Type B pancreatic cell (in vitro differentiated cells): ENCODE data around the gene DNAJB8. TPM values are rescaled to one million over a fixed set of nuclear protein-coding genes. Genes with fewer than 3 reads are reported as not detected.
A peak's percentile ranks its signal among the peaks of the same experiment; 100 is the strongest.

Experiments
- DNase-seq: peaks from one replicate; pipeline ENCODE4 v3.0.0; 2021; ENCODE audit warnings: mixed read lengths; ENCODE audit not compliant: unreplicated experiment; ENCODE audit errors: extremely low spot score
- H3K27ac Mint-ChIP-seq: 2 replicates; pipeline ENCODE4 v1.8.0; 2021; ENCODE audit warnings: mild to moderate bottlenecking, mixed read lengths
- H3K27me3 Mint-ChIP-seq: 2 replicates; pipeline ENCODE4 v1.8.0; 2021; ENCODE audit warnings: mixed read lengths
- H3K36me3 Mint-ChIP-seq: 2 replicates; pipeline ENCODE4 v1.8.0; 2021; ENCODE audit warnings: mixed read lengths
- H3K4me1 Mint-ChIP-seq: one replicate; pipeline ENCODE4 v1.8.0; 2021; ENCODE audit warnings: mixed read lengths; ENCODE audit not compliant: unreplicated experiment
- H3K4me3 Mint-ChIP-seq: 2 replicates; pipeline ENCODE4 v1.8.0; 2021; ENCODE audit warnings: mild to moderate bottlenecking, mixed read lengths
- H3K9me3 Mint-ChIP-seq: 2 replicates; pipeline ENCODE4 v1.8.0; 2021; ENCODE audit warnings: mixed read lengths
- total RNA-seq: library from RNA; stranded (reverse); gene quantifications from 2 replicates; pipeline ENCODE4 v1.2.1, GENCODE V29; 2021; ENCODE audit warnings: low replicate concordance
- TF ChIP-seq, protein P1 (sequence below): fragments of 200-600 bp; sonication (generic); conservative IDR thresholded peaks from 2 replicates; pipeline ENCODE4 v1.5.0; 2021; ENCODE audit warnings: antibody characterized with exemption, mild to moderate bottlenecking

The DNAJB8 gene
- total RNA-seq, 1 donor from 2014 or later, result not detected

DNA sequence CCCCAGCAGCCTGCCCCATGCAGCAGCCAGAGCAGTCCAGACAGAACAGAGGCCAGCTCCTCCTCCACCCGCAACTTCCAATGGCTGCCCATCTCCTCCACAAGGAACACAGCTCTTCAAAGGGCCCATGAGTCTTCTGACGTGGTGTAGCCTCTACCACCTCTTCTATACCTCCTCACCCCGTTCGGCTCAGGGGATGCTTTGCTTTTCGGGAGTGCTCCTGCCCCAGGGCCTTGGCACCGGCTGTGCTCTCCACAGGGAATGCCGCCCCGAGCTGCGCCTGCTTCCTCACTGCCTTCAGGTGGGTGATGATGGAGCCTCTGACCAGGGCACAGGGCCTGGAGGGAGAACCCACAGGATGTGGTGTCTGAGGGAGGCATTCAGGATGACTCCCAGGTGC lies 14.6 kb downstream of the DNAJB8 start:
- TF ChIP-seq, protein P1, sequence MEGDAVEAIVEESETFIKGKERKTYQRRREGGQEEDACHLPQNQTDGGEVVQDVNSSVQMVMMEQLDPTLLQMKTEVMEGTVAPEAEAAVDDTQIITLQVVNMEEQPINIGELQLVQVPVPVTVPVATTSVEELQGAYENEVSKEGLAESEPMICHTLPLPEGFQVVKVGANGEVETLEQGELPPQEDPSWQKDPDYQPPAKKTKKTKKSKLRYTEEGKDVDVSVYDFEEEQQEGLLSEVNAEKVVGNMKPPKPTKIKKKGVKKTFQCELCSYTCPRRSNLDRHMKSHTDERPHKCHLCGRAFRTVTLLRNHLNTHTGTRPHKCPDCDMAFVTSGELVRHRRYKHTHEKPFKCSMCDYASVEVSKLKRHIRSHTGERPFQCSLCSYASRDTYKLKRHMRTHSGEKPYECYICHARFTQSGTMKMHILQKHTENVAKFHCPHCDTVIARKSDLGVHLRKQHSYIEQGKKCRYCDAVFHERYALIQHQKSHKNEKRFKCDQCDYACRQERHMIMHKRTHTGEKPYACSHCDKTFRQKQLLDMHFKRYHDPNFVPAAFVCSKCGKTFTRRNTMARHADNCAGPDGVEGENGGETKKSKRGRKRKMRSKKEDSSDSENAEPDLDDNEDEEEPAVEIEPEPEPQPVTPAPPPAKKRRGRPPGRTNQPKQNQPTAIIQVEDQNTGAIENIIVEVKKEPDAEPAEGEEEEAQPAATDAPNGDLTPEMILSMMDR, result no peak
- Mint-ChIP-seq H3K36me3 (no peaks in the 10 kb centered on the region), H3K27me3 (peaks cover 34% of the 10 kb centered on the region), H3K27ac (no peak overlapping the region), H3K4me3 (no peak overlapping the region), H3K9me3 (no peaks in the 10 kb centered on the region), H3K4me1 (peaks cover 7% of the 10 kb centered on the region)
- no peak for DNase-seq

DNA sequence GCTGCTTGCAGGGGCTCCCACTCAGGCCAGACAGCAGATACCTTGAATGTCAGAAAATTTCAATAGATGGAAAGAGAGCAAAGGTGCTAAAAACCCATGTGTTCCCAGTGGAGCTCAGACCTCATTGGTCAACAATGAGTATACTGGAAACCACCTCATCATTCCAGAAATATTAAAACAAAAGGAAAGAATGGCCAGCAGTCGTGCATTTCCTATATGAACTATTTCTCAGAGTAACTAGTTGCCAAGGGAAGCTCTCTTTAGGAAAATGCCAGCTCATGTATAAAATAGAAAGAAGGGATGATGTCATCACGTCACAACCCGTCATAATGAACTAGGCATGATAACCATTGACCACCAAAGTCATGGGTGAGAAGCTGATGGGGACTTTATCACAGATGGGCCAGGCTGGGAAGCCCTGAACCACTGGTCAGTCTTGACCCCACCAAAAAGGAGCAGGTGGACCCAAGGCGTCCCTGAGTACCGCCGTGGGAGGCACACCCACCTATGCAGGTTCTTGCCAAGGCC lies 17.5 kb downstream of the DNAJB8 start:
- H3K27me3 Mint-ChIP-seq, result peaks cover 21% of the 10 kb centered on the region
- no peaks in the 10 kb centered on the region for H3K9me3 Mint-ChIP-seq
- TF ChIP-seq, protein P1, result no peak
- H3K36me3 Mint-ChIP-seq, result no peaks in the 10 kb centered on the region
- H3K4me1 Mint-ChIP-seq, result peaks cover 7% of the 10 kb centered on the region
- no peak overlapping the region for H3K4me3 Mint-ChIP-seq
- H3K27ac Mint-ChIP-seq, result no peak overlapping the region
- DNase-seq, result no peak

DNA sequence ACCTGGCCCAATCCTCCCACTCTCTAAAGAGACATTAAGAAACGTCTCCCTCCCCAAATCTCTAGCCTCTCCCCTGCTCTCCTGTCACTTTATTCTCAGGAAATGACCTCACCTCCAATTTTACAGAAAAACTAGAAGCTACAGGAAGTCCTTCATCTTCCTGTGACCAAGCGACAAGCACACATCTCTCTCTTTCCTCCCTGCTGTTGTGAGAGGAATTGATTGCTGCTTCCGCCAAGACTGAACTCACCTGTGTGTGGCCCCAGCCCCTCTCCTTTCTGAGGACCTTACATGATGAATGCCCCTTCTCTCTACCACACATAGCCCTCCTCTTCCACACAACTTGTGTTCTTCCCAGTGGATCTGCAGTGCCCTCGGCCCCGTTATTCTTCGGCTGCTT lies 18.2 kb downstream of the DNAJB8 start:
- Mint-ChIP-seq H3K4me3 (no peak overlapping the region), H3K36me3 (no peaks in the 10 kb centered on the region), H3K4me1 (peaks cover 7% of the 10 kb centered on the region), H3K27me3 (peaks cover 24% of the 10 kb centered on the region), H3K9me3 (no peaks in the 10 kb centered on the region), H3K27ac (peak overlapping the region; percentile 3)
- TF ChIP-seq, protein P1, result no peak
- DNase-seq, result no peak

DNA sequence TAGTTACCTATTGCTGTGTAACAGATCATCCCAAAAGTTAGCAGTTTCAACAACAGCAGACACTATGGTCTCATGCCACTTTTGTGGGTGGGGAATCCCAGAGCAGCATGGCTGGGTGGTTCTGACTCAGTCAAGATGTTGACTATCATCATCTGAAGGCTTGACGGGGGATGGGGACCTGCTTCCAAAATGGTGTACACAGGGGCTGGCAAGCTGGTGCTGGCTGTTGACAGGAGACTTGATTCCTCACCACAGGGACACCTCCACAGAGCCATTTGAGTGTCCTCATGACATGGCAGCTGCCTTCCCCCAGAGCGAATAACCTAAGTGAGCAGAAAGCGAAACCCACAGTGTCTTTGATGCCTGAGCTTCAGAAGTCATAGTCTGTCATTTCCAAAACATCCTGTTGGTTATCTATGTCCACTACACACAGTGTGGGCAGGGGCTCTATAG lies 19.1 kb downstream of the DNAJB8 start:
- no peaks in the 10 kb centered on the region for H3K36me3 Mint-ChIP-seq
- H3K27me3 Mint-ChIP-seq, result peaks cover 28% of the 10 kb centered on the region
- H3K4me1 Mint-ChIP-seq, result peaks cover 7% of the 10 kb centered on the region
- H3K9me3 Mint-ChIP-seq, result no peaks in the 10 kb centered on the region
- H3K4me3 Mint-ChIP-seq, result no peak overlapping the region
- no peak overlapping the region for H3K27ac Mint-ChIP-seq
- no peak for DNase-seq
- TF ChIP-seq, protein P1, result no peak

DNA sequence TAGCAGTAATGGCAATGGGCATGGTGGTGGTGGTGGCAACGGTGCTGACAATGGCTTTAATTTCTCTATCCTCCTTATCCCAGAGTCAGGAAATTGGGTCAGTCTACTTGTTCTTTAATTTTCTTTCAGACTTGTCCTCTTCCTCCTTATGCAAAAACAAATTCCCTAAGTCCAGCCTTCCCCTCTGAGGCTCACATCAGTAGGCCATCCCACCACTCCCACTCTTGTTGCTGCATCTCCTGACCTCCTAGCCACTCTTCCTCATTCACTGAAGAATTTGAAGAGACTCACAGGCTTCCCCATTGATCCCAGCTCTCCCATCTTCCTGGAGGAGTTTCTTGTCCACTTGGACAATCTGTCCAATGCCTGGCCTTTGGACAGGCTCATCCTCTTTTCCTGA lies 19.9 kb downstream of the DNAJB8 start:
- Mint-ChIP-seq H3K27me3 (peaks cover 28% of the 10 kb centered on the region), H3K27ac (no peak overlapping the region)
- TF ChIP-seq, protein P1, result no peak

DNA sequence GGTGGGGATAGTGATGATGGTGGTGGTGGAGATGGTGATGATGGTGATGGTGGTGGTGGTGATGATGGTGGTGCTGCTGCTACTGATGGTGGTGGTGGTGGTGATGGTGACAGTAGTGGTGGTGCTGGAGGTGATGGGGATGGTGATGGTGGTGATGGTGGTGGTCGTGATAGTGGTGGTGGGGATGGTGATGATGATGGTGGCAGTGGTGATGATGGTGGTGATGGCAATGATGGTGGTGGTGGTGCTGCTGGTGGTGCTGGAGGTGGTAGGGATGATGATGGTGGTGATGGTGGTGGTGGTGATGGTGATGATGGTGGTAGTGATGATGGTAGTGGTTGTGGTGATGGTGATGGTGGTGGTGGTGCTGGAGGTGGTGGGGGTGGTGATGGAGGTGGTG lies 21.3 kb downstream of the DNAJB8 start:
- H3K36me3 Mint-ChIP-seq, result no peaks in the 10 kb centered on the region
- no peak overlapping the region for H3K4me3 Mint-ChIP-seq
- no peak overlapping the region for H3K27ac Mint-ChIP-seq
- peaks cover 31% of the 10 kb centered on the region for H3K27me3 Mint-ChIP-seq
- TF ChIP-seq, protein P1, result no peak
- no peak for DNase-seq
- H3K9me3 Mint-ChIP-seq, result no peaks in the 10 kb centered on the region
- peaks cover 7% of the 10 kb centered on the region for H3K4me1 Mint-ChIP-seq

More for the DNA sequence above, 19.9 kb downstream of the DNAJB8 start:
- DNase-seq, result no peak
- no peak overlapping the region for H3K4me3 Mint-ChIP-seq
- H3K36me3 Mint-ChIP-seq, result no peaks in the 10 kb centered on the region
- no peaks in the 10 kb centered on the region for H3K9me3 Mint-ChIP-seq
- peaks cover 7% of the 10 kb centered on the region for H3K4me1 Mint-ChIP-seq
